MM.1S (cell line): ENCODE results near the gene SLC44A2.

ENCODE experiments used
- EZH2 ChIP-seq: fragments of 300-600 bp; sonication (generic); optimal IDR thresholded peaks from 2 replicates; pipeline ENCODE3; 2017; ENCODE audit warnings: low read depth, mild to moderate bottlenecking, antibody characterized with exemption, low read length, mixed read lengths
- TF ChIP-seq, protein P1 (sequence below): fragments of 300-600 bp; sonication (generic); IDR thresholded peaks from 2 replicates; pipeline ENCODE4 v1.5.1; 2016; ENCODE audit warnings: antibody characterized with exemption, low read length, mixed read lengths

DNA sequence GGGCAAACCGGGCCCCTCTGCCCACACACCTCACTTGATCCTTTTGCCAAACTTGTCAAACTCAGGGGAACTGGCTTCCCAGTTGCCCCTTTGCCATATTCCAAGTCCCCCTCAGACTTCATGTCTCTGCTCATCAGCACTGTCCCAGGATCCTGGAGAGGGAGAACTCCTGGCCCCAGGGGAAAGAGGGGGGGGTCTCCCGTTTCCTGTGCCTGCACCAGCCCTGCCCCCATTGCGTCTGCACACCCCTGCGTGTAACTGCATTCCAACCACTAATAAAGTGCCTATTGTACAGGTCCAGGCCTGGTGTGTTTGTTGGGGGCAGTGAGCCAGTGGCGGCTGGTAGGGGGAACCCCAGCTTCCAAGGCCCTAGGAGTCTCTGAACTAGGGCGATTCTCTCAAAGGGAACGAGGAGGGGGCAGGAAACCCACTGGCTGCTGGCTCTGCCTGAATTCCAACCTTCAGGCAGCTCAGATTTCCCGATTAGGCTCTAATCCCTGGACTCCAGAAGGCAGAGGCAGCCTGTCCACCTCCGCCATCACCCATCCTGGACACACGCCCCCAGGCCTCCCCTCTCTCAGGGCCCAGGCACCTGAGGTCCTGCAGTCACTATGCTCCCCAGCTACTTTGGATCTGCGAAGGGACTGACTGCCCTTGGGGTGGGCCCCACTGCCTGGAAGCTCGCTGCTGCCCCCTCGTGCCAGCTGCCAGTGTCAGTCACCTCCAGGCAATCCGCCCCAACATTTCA is 19.1 kb downstream of the SLC44A2 start:
- TF ChIP-seq, protein P1, sequence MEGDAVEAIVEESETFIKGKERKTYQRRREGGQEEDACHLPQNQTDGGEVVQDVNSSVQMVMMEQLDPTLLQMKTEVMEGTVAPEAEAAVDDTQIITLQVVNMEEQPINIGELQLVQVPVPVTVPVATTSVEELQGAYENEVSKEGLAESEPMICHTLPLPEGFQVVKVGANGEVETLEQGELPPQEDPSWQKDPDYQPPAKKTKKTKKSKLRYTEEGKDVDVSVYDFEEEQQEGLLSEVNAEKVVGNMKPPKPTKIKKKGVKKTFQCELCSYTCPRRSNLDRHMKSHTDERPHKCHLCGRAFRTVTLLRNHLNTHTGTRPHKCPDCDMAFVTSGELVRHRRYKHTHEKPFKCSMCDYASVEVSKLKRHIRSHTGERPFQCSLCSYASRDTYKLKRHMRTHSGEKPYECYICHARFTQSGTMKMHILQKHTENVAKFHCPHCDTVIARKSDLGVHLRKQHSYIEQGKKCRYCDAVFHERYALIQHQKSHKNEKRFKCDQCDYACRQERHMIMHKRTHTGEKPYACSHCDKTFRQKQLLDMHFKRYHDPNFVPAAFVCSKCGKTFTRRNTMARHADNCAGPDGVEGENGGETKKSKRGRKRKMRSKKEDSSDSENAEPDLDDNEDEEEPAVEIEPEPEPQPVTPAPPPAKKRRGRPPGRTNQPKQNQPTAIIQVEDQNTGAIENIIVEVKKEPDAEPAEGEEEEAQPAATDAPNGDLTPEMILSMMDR = peak; percentile 79
- TF ChIP-seq EZH2 = no peak
